ENCODE results near the gene NME3. TPM values are rescaled to one million over a fixed set of nuclear protein-coding genes. Genes with fewer than 3 reads are reported as not detected.
A peak's percentile ranks its signal among the peaks of the same experiment; 100 is the strongest.

The NME3 gene
- polyA plus RNA-seq, 12 donors = 12.3 to 40.2 (median 14.8) TPM; not detected in 1

- DNase-seq = peak; percentile 100
These were observed 11.3 kb upstream of the NME3 start, which contains the start of the genes NUBP2 and SPSB3 for GRCh38 chr16:1782408-1783264. TSS of gene NUBP2 (plus strand) at chr16:1782960. CDS start at chr16:1783021, 61 bp downstream. TSS of gene SPSB3 (minus strand) at chr16:1782571. CDS start at chr16:1781483, 1,088 bp downstream.

- no peak for DNase-seq
These were observed 10.5 kb upstream of the NME3 start for GRCh38 chr16:1781758-1782407.

- no peak for DNase-seq
These were observed 9.9 kb upstream of the NME3 start for GRCh38 chr16:1781254-1781653.

- DNase-seq = no peak
These were observed 9.3 kb upstream of the NME3 start for GRCh38 chr16:1780677-1781072.

- no peak for DNase-seq
These were observed 8.7 kb upstream of the NME3 start for GRCh38 chr16:1779741-1780676.

- DNase-seq = no peak
These were observed 7.9 kb upstream of the NME3 start for GRCh38 chr16:1779234-1779701.

- DNase-seq = no peak
These were observed 7.1 kb upstream of the NME3 start for GRCh38 chr16:1778200-1779179.

- DNase-seq = no peak
These were observed 6.2 kb upstream of the NME3 start for GRCh38 chr16:1777375-1778199.

GRCh38 chr16:1776991-1777374 lies 5.6 kb upstream of the NME3 start:
- DNase-seq = no peak

- no peak for DNase-seq
These were observed 5.3 kb upstream of the NME3 start for GRCh38 chr16:1776672-1776955.

- DNase-seq = no peak
These were observed 4.7 kb upstream of the NME3 start for GRCh38 chr16:1775846-1776671.

GRCh38 chr16:1775006-1775845 lies 3.9 kb upstream of the NME3 start:
- no peak for DNase-seq

- DNase-seq = no peak
These were observed 3.1 kb upstream of the NME3 start for GRCh38 chr16:1774448-1774780.

GRCh38 chr16:1773703-1774447 lies 2.5 kb upstream of the NME3 start:
- DNase-seq = no peak

- peak; percentile 87 for DNase-seq
These were observed 1.8 kb upstream of the NME3 start, which contains the start of gene MRPS34 for GRCh38 chr16:1772908-1773702. TSS of gene MRPS34 (minus strand) at chr16:1773134. CDS start at chr16:1773119, 15 bp downstream.

GRCh38 chr16:1772362-1772907 lies 1.1 kb upstream of the NME3 start, which contains the start of gene EME2:
TSS of gene EME2 (plus strand) at chr16:1772810. CDS start at chr16:1773228, 418 bp downstream.
- DNase-seq = no peak
